ENCODE data around the gene DLX2. TPM values are rescaled to one million over a fixed set of nuclear protein-coding genes. Genes with fewer than 3 reads are reported as not detected.

DLX2 gene
- total RNA-seq, 1 donor from 2014 or later: 0.12 TPM

GRCh38 chr2:172095905-172096625 is 6.6 kb downstream of the DLX2 start:
- peak overlapping the region; percentile 46 for H3K4me3 ChIP-seq (ENCODE audit: low read depth, low read length)
- no peak for TF ChIP-seq CTCF (conservative IDR thresholded peaks at IDR 0.05; ENCODE audit: low read depth, low read length)

GRCh38 chr2:172095146-172095904 is 7.4 kb downstream of the DLX2 start:
- no peak for TF ChIP-seq CTCF (conservative IDR thresholded peaks at IDR 0.05; ENCODE audit: low read depth, low read length)
- peak overlapping the region; percentile 50 for H3K4me3 ChIP-seq (ENCODE audit: low read depth, low read length)
- DNase-seq (ENCODE audit: low read depth): no peak

More at GRCh38 chr2:172095905-172096625, 6.6 kb downstream of the DLX2 start:
- DNase-seq (ENCODE audit: low read depth): no peak

GRCh38 chr2:172094294-172095145 is 8.2 kb downstream of the DLX2 start:
- peak overlapping the region; percentile 50 for H3K4me3 ChIP-seq (ENCODE audit: low read depth, low read length)
- TF ChIP-seq CTCF (conservative IDR thresholded peaks at IDR 0.05; ENCODE audit: low read depth, low read length): no peak
- DNase-seq (ENCODE audit: low read depth): no peak

- DNase-seq (ENCODE audit: low read depth): no peak
- no peak for TF ChIP-seq CTCF (conservative IDR thresholded peaks at IDR 0.05; ENCODE audit: low read depth, low read length)
- no peak overlapping the region for H3K4me3 ChIP-seq (ENCODE audit: low read depth, low read length)
Observed at GRCh38 chr2:172093416-172094293, 9.0 kb downstream of the DLX2 start.

GRCh38 chr2:172092716-172093415 is 9.8 kb downstream of the DLX2 start:
- DNase-seq (ENCODE audit: low read depth): no peak

More at GRCh38 chr2:172092716-172093415, 9.8 kb downstream of the DLX2 start:
- no peak for TF ChIP-seq CTCF (conservative IDR thresholded peaks at IDR 0.05; ENCODE audit: low read depth, low read length)
- no peak overlapping the region for H3K4me3 ChIP-seq (ENCODE audit: low read depth, low read length)
